Effector memory CD8-positive, alpha-beta T cell (primary cell): ENCODE measurements around the gene ENC1.

Experiments used
- ATAC-seq: fragments of 150-1000 bp; cut with Tn5 transposase; replicated peaks from 2 replicates; pipeline ENCODE4 v1.10.0; 2021; ENCODE audit warnings: mild to moderate bottlenecking, moderate library complexity
- DNase-seq, 3 experiments: peaks; one replicate each; pipeline ENCODE4 v3.0.0; 2021
- H3K27ac Mint-ChIP-seq, 2 donors: one replicate each; pipeline ENCODE4 v1.8.0; 2022; ENCODE audit warnings: mild to moderate bottlenecking in 2 of 2, mixed read lengths in 2 of 2, moderate library complexity in 2 of 2
- H3K27me3 Mint-ChIP-seq, 2 donors: one replicate each; pipeline ENCODE4 v1.8.0; 2022; ENCODE audit warnings: mixed read lengths in 2 of 2
- H3K36me3 Mint-ChIP-seq: one replicate; pipeline ENCODE4 v1.8.0; 2022; ENCODE audit warnings: mild to moderate bottlenecking, moderate library complexity, mixed read lengths; ENCODE audit not compliant: insufficient read depth
- H3K4me1 Mint-ChIP-seq, 2 donors: one replicate each; pipeline ENCODE4 v1.8.0; 2022; ENCODE audit warnings: low read depth in 2 of 2, mixed read lengths in 2 of 2
- H3K4me3 Mint-ChIP-seq, 2 donors: one replicate each; pipeline ENCODE4 v1.8.0; 2022; ENCODE audit warnings: mild to moderate bottlenecking in 2 of 2, mixed read lengths in 2 of 2, moderate library complexity in 2 of 2
- H3K9me3 Mint-ChIP-seq, 2 donors: one replicate each; pipeline ENCODE4 v1.8.0; 2022; ENCODE audit warnings: mixed read lengths in 2 of 2

ENC1 gene

GRCh38 chr5:74578356-74579044 lies 62.0 kb downstream of the ENC1 start:
- Mint-ChIP-seq H3K4me1 (peaks cover 25% of the 10 kb centered on the region in 2 donors), H3K9me3 (no peaks in the 10 kb centered on the region), H3K4me3 (peak overlapping the region; percentile 66 to 67), H3K27ac (peak overlapping the region; percentile 92 to 93), H3K27me3 (no peaks in the 10 kb centered on the region), H3K36me3 (peaks cover 4% of the 10 kb centered on the region)
- no peak for DNase-seq
- ATAC-seq: peak; percentile 33
